ENCODE measurements around the gene SCLY. TPM values are rescaled to one million over a fixed set of nuclear protein-coding genes. Genes with fewer than 3 reads are reported as not detected.
A peak's percentile ranks its signal among the peaks of the same experiment; 100 is the strongest.

The SCLY gene
- total RNA-seq, 1 experiment from 2014 or later: 51.2 TPM

GRCh38 chr2:238097201-238097987 is 36.6 kb downstream of the SCLY start:
- DNase-seq (ENCODE audit: low read depth): no peak

GRCh38 chr2:238097988-238098871 is 37.4 kb downstream of the SCLY start:
- DNase-seq (ENCODE audit: low read depth): peak; percentile 68

GRCh38 chr2:238098901-238099713 is 38.3 kb downstream of the SCLY start:
- DNase-seq (ENCODE audit: low read depth): no peak

- no peak for DNase-seq (ENCODE audit: low read depth)
Observed at GRCh38 chr2:238099714-238100048, 38.9 kb downstream of the SCLY start.

- DNase-seq (ENCODE audit: low read depth): peak; percentile 30
Observed at GRCh38 chr2:238100049-238100820, 39.4 kb downstream of the SCLY start, which contains the start of gene ESPNL. Gene ESPNL (plus strand): TSS chr2:238100340. CDS start chr2:238100420, 80 bp downstream.

GRCh38 chr2:238100821-238101771 is 40.3 kb downstream of the SCLY start:
- DNase-seq (ENCODE audit: low read depth): no peak

GRCh38 chr2:238101891-238102841 is 41.4 kb downstream of the SCLY start:
- DNase-seq (ENCODE audit: low read depth): no peak

- no peak for DNase-seq (ENCODE audit: low read depth)
Observed at GRCh38 chr2:238102865-238103264, 42.1 kb downstream of the SCLY start.

GRCh38 chr2:238103465-238104225 is 42.8 kb downstream of the SCLY start:
- no peak for DNase-seq (ENCODE audit: low read depth)

- no peak for DNase-seq (ENCODE audit: low read depth)
Observed at GRCh38 chr2:238104226-238104690, 43.5 kb downstream of the SCLY start.

- no peak for DNase-seq (ENCODE audit: low read depth)
Observed at GRCh38 chr2:238104691-238105371, 44.0 kb downstream of the SCLY start.

GRCh38 chr2:238105506-238106338 is 44.9 kb downstream of the SCLY start:
- DNase-seq (ENCODE audit: low read depth): no peak

GRCh38 chr2:238106339-238106697 is 45.5 kb downstream of the SCLY start:
- DNase-seq (ENCODE audit: low read depth): no peak

GRCh38 chr2:238106698-238107524 is 46.1 kb downstream of the SCLY start:
- DNase-seq (ENCODE audit: low read depth): peak; percentile 21
